ENCODE measurements around the gene RBM26. TPM values are rescaled to one million over a fixed set of nuclear protein-coding genes. Genes with fewer than 3 reads are reported as not detected.
"Not testable (repeated sequence)": the region's sequence is repeated elsewhere in the genome, so short reads cannot be mapped to it uniquely, and the experiment has no call there.

The RBM26 gene
- polyA plus RNA-seq, 1 donor from 2014 or later, result 112 TPM

DNA sequence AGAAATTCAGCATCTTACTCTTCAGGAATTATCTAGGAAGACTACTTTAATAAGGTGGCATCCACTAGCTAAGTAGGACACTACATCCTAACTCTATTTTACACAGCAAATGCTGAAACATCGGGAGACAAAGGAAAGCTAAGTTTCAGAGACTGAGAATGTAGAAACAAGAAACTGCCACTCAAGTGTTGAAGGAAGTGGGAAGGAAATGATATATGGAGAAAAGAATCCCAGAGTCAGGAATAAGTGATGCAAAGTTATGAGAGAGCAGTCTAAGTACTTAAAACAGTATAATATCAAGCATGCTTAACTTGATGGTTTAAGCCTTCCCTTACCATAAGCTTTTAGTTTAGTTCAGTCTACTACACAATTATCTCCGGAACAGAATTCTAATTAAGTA, 52.4 kb downstream of the RBM26 start:
- TF ChIP-seq SMC3 (conservative IDR thresholded peaks at IDR 0.05; ENCODE audit: poor library complexity) (no peak), RAD21 (conservative IDR thresholded peaks at IDR 0.05) (no peak), CTCF (IDR thresholded peaks at IDR 0.05; ENCODE audit: poor library complexity, severe bottlenecking) (no peak), POLR2AphosphoS5 (IDR thresholded peaks at IDR 0.05) (no peak), MXI1 (conservative IDR thresholded peaks at IDR 0.05; ENCODE audit: poor library complexity, severe bottlenecking) (no peak), EP300 (conservative IDR thresholded peaks at IDR 0.05; ENCODE audit: poor library complexity, severe bottlenecking) (no peak), EZH2 (IDR thresholded peaks at IDR 0.05; ENCODE audit: borderline replicate concordance, insufficient read depth, low read length, poor library complexity, severe bottlenecking) (no peak), TAF1 (IDR thresholded peaks at IDR 0.05; ENCODE audit: low read depth) (no peak)
- TF ChIP-seq, protein P1, sequence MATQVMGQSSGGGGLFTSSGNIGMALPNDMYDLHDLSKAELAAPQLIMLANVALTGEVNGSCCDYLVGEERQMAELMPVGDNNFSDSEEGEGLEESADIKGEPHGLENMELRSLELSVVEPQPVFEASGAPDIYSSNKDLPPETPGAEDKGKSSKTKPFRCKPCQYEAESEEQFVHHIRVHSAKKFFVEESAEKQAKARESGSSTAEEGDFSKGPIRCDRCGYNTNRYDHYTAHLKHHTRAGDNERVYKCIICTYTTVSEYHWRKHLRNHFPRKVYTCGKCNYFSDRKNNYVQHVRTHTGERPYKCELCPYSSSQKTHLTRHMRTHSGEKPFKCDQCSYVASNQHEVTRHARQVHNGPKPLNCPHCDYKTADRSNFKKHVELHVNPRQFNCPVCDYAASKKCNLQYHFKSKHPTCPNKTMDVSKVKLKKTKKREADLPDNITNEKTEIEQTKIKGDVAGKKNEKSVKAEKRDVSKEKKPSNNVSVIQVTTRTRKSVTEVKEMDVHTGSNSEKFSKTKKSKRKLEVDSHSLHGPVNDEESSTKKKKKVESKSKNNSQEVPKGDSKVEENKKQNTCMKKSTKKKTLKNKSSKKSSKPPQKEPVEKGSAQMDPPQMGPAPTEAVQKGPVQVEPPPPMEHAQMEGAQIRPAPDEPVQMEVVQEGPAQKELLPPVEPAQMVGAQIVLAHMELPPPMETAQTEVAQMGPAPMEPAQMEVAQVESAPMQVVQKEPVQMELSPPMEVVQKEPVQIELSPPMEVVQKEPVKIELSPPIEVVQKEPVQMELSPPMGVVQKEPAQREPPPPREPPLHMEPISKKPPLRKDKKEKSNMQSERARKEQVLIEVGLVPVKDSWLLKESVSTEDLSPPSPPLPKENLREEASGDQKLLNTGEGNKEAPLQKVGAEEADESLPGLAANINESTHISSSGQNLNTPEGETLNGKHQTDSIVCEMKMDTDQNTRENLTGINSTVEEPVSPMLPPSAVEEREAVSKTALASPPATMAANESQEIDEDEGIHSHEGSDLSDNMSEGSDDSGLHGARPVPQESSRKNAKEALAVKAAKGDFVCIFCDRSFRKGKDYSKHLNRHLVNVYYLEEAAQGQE (IDR thresholded peaks at IDR 0.05; ENCODE audit: borderline replicate concordance), result no peak
- Histone ChIP-seq H2AFZ (ENCODE audit: low read depth, low read length) (no peak overlapping the region), H3K27me3 (ENCODE audit: insufficient read depth, low read depth, low read length) (no peaks in the 10 kb centered on the region), H3K36me3 (ENCODE audit: insufficient read depth, low read length) (peaks cover 23% of the 10 kb centered on the region), H3F3A (ENCODE audit: insufficient read depth, low read length, poor library complexity, severe bottlenecking) (no peaks in the 10 kb centered on the region), H3K4me2 (ENCODE audit: low read length) (no peak overlapping the region), H3K4me3 (ENCODE audit: low read length) (no peak overlapping the region), H3K9ac (ENCODE audit: low read length) (no peak overlapping the region), H3K27ac (ENCODE audit: low read length) (no peak overlapping the region), H3K9me2 (ENCODE audit: insufficient read depth, low read length) (no peaks in the 10 kb centered on the region), H4K20me1 (ENCODE audit: insufficient read depth) (no peaks in the 10 kb centered on the region), H3K79me2 (replicated peaks; ENCODE audit: insufficient read depth, low read length) (no peaks in the 10 kb centered on the region), H3K9me3 (ENCODE audit: low read length) (no peaks in the 10 kb centered on the region)

- no peaks in the 10 kb centered on the region for H3K9me3 ChIP-seq (ENCODE audit: low read length)
- no peak overlapping the region for H3K4me2 ChIP-seq (ENCODE audit: low read length)
- H3K79me2 ChIP-seq (replicated peaks; ENCODE audit: insufficient read depth, low read length), result no peaks in the 10 kb centered on the region
- H3K27ac ChIP-seq (ENCODE audit: low read length), result no peak overlapping the region
- no peaks in the 10 kb centered on the region for H4K20me1 ChIP-seq (ENCODE audit: insufficient read depth)
- H3K27me3 ChIP-seq (ENCODE audit: insufficient read depth, low read depth, low read length), result no peaks in the 10 kb centered on the region
- H3K4me3 ChIP-seq (ENCODE audit: low read length), result no peak overlapping the region
- H3K9ac ChIP-seq (ENCODE audit: low read length), result no peak overlapping the region
- no peaks in the 10 kb centered on the region for H3F3A ChIP-seq (ENCODE audit: insufficient read depth, low read length, poor library complexity, severe bottlenecking)
- no peaks in the 10 kb centered on the region for H3K9me2 ChIP-seq (ENCODE audit: insufficient read depth, low read length)
- no peak for TF ChIP-seq SMC3 (conservative IDR thresholded peaks at IDR 0.05; ENCODE audit: poor library complexity)
- TF ChIP-seq TAF1 (IDR thresholded peaks at IDR 0.05; ENCODE audit: low read depth), result no peak
- no peak for TF ChIP-seq CTCF (IDR thresholded peaks at IDR 0.05; ENCODE audit: poor library complexity, severe bottlenecking)
- no peak for TF ChIP-seq EZH2 (IDR thresholded peaks at IDR 0.05; ENCODE audit: borderline replicate concordance, insufficient read depth, low read length, poor library complexity, severe bottlenecking)
- TF ChIP-seq, protein P1 (IDR thresholded peaks at IDR 0.05; ENCODE audit: borderline replicate concordance), result no peak
- no peak for TF ChIP-seq EP300 (conservative IDR thresholded peaks at IDR 0.05; ENCODE audit: poor library complexity, severe bottlenecking)
- TF ChIP-seq MXI1 (conservative IDR thresholded peaks at IDR 0.05; ENCODE audit: poor library complexity, severe bottlenecking), result no peak
- no peak for TF ChIP-seq POLR2AphosphoS5 (IDR thresholded peaks at IDR 0.05)
- TF ChIP-seq RAD21 (conservative IDR thresholded peaks at IDR 0.05), result no peak
- no peak overlapping the region for H2AFZ ChIP-seq (ENCODE audit: low read depth, low read length)
- H3K36me3 ChIP-seq (ENCODE audit: insufficient read depth, low read length), result peaks cover 19% of the 10 kb centered on the region
Observed at GRCh38 chr13:79352107-79352506, 53.9 kb downstream of the RBM26 start.

GRCh38 chr13:79349608-79350007, 56.4 kb downstream of the RBM26 start:
- not testable (repeated sequence) for H3K4me3 ChIP-seq (ENCODE audit: low read length); H3K27ac ChIP-seq (ENCODE audit: low read length); H2AFZ ChIP-seq (ENCODE audit: low read depth, low read length); H3K9ac ChIP-seq (ENCODE audit: low read length); H3K79me2 ChIP-seq (replicated peaks; ENCODE audit: insufficient read depth, low read length); H3K9me2 ChIP-seq (ENCODE audit: insufficient read depth, low read length); H3K36me3 ChIP-seq (ENCODE audit: insufficient read depth, low read length); H4K20me1 ChIP-seq (ENCODE audit: insufficient read depth); H3K27me3 ChIP-seq (ENCODE audit: insufficient read depth, low read depth, low read length); H3K9me3 ChIP-seq (ENCODE audit: low read length); H3F3A ChIP-seq (ENCODE audit: insufficient read depth, low read length, poor library complexity, severe bottlenecking); H3K4me2 ChIP-seq (ENCODE audit: low read length)

All from neural cell (in vitro differentiated cells).